Calu3 (cell line): Measurements from ENCODE around the gene COTL1. TPM values are rescaled to one million over a fixed set of nuclear protein-coding genes. Genes with fewer than 3 reads are reported as not detected.

Experiments
- BruUV-seq: library from RNA; stranded (reverse); fragments of 400-500 nt; replicated peaks from 2 replicates; lab custom pipeline; 2021; lab: Mats Ljungman, UMichigan
- CTCF ChIA-PET: fragments of 300-600 bp; sonication (Branson Sonifier 250); formaldehyde crosslinking; loops from one replicate; lab custom pipeline; 2022; ENCODE audit warnings: antibody characterized with exemption; lab: Charles Lee
- DNase-seq: peaks from one replicate; pipeline ENCODE4 v3.0.0; 2022
- H3K27ac Mint-ChIP-seq: one replicate; pipeline ENCODE4 v1.8.0; 2022; ENCODE audit warnings: mixed read lengths; ENCODE audit not compliant: unreplicated experiment
- H3K27me3 Mint-ChIP-seq: one replicate; pipeline ENCODE4 v1.8.0; 2022; ENCODE audit warnings: mixed read lengths; ENCODE audit not compliant: unreplicated experiment
- H3K36me3 Mint-ChIP-seq: one replicate; pipeline ENCODE4 v1.8.0; 2022; ENCODE audit warnings: mild to moderate bottlenecking, moderate library complexity, mixed read lengths; ENCODE audit not compliant: insufficient read depth, unreplicated experiment
- H3K4me1 Mint-ChIP-seq: one replicate; pipeline ENCODE4 v1.8.0; 2022; ENCODE audit warnings: mild to moderate bottlenecking, low read depth, mixed read lengths; ENCODE audit not compliant: unreplicated experiment
- H3K4me3 Mint-ChIP-seq: one replicate; pipeline ENCODE4 v1.8.0; 2022; ENCODE audit warnings: mild to moderate bottlenecking, low read depth, moderate library complexity, mixed read lengths; ENCODE audit not compliant: unreplicated experiment
- H3K9me3 Mint-ChIP-seq: one replicate; pipeline ENCODE4 v1.8.0; 2022; ENCODE audit warnings: low read depth, mixed read lengths; ENCODE audit not compliant: unreplicated experiment
- CTCF ChIP-seq: fragments of 200-600 bp; IDR thresholded peaks from one replicate; pipeline ENCODE4 v1.8.0; 2022; ENCODE audit warnings: antibody characterized with exemption; ENCODE audit not compliant: unreplicated experiment
- intact Hi-C: fragments of 100-400 bp; cut with micrococcal nuclease; formaldehyde crosslinking; loops from one replicate; pipeline ENCODE4 v1.10.0; 2022; ENCODE audit not compliant: unreplicated experiment
- total RNA-seq: library from RNA; stranded (reverse); gene quantifications from 2 replicates; pipeline ENCODE4 v1.2.3, GENCODE V29; 2022

COTL1 gene
- total RNA-seq, 1 experiment from 2014 or later, result 343 TPM

GRCh38 chr16:84532855-84533486 is 84.9 kb downstream of the COTL1 start:
- Mint-ChIP-seq H3K9me3 (no peaks in the 10 kb centered on the region), H3K4me1 (peaks cover 11% of the 10 kb centered on the region), H3K27me3 (peaks cover 25% of the 10 kb centered on the region), H3K36me3 (no peaks in the 10 kb centered on the region), H3K27ac (no peak overlapping the region), H3K4me3 (no peak overlapping the region)
- BruUV-seq, result no TSS peak
- CTCF ChIA-PET, result interaction anchor here (0.7 to 1.0 kb wide), 2 partner anchors 14 to 29 kb away, joined by 3 to 4 read pairs; no protein-coding TSS in a partner anchor
- DNase-seq, result no peak
- TF ChIP-seq CTCF, result no peak
- intact Hi-C loops, result no loop called here

GRCh38 chr16:84532291-84532724 is 85.6 kb downstream of the COTL1 start:
- TF ChIP-seq CTCF, result no peak

GRCh38 chr16:84531671-84532111 is 86.2 kb downstream of the COTL1 start:
- DNase-seq, result no peak
- no peaks in the 10 kb centered on the region for H3K9me3 Mint-ChIP-seq
- H3K4me1 Mint-ChIP-seq, result peaks cover 11% of the 10 kb centered on the region
- H3K4me3 Mint-ChIP-seq, result no peak overlapping the region
- intact Hi-C loops, result no loop called here
- no peak overlapping the region for H3K27ac Mint-ChIP-seq
- CTCF ChIA-PET, result no interaction called here
- no peaks in the 10 kb centered on the region for H3K36me3 Mint-ChIP-seq
- H3K27me3 Mint-ChIP-seq, result peaks cover 25% of the 10 kb centered on the region
- BruUV-seq, result no TSS peak
- TF ChIP-seq CTCF, result no peak

More at GRCh38 chr16:84532291-84532724, 85.6 kb downstream of the COTL1 start:
- DNase-seq, result no peak
- Mint-ChIP-seq H3K36me3 (no peaks in the 10 kb centered on the region), H3K27ac (no peak overlapping the region), H3K9me3 (no peaks in the 10 kb centered on the region), H3K4me3 (no peak overlapping the region), H3K27me3 (peaks cover 25% of the 10 kb centered on the region), H3K4me1 (peaks cover 11% of the 10 kb centered on the region)
- BruUV-seq, result no TSS peak
- CTCF ChIA-PET, result interaction anchor here (1.0 kb wide), 1 partner anchor 14 kb away, joined by 4 read pairs; no protein-coding TSS in a partner anchor
- intact Hi-C loops, result no loop called here

GRCh38 chr16:84530590-84530989 is 87.3 kb downstream of the COTL1 start:
- BruUV-seq, result no TSS peak
- intact Hi-C loops, result no loop called here
- CTCF ChIA-PET, result interaction anchor here (1.3 kb wide), 1 partner anchor 39 kb away, joined by 6 read pairs; no protein-coding TSS in a partner anchor
- Mint-ChIP-seq H3K36me3 (no peaks in the 10 kb centered on the region), H3K27me3 (peaks cover 19% of the 10 kb centered on the region), H3K9me3 (no peaks in the 10 kb centered on the region), H3K4me3 (no peak overlapping the region), H3K27ac (no peak overlapping the region), H3K4me1 (peaks cover 11% of the 10 kb centered on the region)
- no peak for TF ChIP-seq CTCF
- DNase-seq, result no peak
